DND-41 (cell line): ENCODE results near the gene ZCCHC14.
"Not testable (repeated sequence)": the region's sequence is repeated elsewhere in the genome, so short reads cannot be mapped to it uniquely, and the experiment has no call there.

Source experiments
- CTCF ChIP-seq: IDR thresholded peaks from 2 replicates; pipeline ENCODE4 v1.5.1; 2012; ENCODE audit warnings: borderline replicate concordance, low read length, moderate library complexity, mild to moderate bottlenecking; ENCODE audit not compliant: poor library complexity, severe bottlenecking; ENCODE audit errors: extremely low read depth
- EZH2 ChIP-seq: IDR thresholded peaks from 3 replicates; pipeline ENCODE4 v1.6.1; 2012; ENCODE audit warnings: borderline replicate concordance, low read depth, mild to moderate bottlenecking, moderate library complexity, low read length, inconsistent platforms; ENCODE audit not compliant: severe bottlenecking

- not testable (repeated sequence) for TF ChIP-seq CTCF, EZH2
Observed at GRCh38 chr16:87519170-87519569, 26.3 kb upstream of the ZCCHC14 start.
